Measurements from ENCODE around the gene CHMP1B.

CHMP1B gene, protein sequence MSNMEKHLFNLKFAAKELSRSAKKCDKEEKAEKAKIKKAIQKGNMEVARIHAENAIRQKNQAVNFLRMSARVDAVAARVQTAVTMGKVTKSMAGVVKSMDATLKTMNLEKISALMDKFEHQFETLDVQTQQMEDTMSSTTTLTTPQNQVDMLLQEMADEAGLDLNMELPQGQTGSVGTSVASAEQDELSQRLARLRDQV

DNA sequence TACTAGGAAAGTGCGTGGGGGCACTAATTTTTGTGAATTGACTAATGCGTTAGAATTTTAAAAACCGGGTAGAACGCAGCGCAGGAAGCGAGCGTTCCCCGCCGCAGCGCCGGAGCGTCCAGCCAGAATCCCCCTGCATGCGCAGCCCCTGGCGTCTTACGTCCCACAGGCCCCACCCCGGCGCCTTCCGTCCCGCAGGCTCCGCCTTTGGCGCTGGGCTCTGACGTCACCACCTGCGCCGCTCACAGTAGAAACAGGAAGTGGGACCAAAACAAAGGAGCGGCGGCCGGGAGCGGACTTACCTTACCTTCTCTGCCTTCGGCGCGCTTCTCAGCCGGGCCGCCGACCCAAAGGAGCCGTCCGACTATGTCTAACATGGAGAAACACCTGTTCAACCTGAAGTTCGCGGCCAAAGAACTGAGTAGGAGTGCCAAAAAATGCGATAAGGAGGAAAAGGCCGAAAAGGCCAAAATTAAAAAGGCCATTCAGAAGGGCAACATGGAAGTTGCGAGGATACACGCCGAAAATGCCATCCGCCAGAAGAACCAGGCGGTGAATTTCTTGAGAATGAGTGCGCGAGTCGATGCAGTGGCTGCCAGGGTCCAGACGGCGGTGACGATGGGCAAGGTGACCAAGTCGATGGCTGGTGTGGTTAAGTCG lies at the start of gene CHMP1B:
Gene CHMP1B (plus strand): TSS at position 268 of the 660 bp plus-strand sequence. CDS start 99 bp downstream, at position 367.
- peak; percentile 95 to 96 for DNase-seq (ENCODE audit: low read depth in 2 of 2)

DNA sequence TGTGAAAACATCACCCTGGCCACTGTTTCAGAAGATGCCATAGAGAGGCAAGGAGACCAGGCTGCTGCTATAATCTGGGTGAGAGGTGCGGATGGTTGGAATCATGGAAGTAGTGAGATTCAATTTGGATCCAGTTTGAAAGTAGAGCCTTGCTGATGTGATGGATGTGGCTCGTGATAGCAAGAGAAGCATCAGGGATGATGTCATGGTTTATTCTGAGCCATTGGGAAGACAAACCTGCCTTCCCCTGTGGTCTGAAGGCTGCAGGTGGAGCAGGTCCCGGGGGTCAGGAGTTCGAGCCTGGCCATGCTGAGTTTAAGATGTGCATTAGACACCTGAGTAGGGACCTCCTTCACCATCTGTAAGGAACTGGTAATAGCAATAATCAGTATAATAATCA lies 49.6 kb upstream of the CHMP1B start:
- no peak for DNase-seq (ENCODE audit: low read depth in 2 of 2)

DNA sequence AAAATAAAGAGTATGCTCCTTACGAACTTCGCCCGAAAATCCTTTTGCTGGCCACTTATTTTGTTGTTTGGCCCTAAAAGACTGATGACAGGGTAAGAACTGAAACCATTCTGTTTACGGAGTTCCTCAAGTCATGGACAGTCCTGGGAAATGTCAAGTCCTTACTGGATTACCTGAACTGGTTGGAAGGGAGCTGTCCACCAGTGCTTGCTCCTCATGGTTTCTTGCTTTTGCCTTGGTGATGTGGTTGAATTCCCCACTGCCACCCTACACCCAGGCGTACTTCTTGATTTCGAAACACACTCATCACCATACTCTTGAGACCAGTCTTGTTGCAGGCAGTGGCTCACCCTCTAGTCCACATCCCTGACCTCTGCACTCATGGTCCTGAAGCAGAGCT lies 49.1 kb upstream of the CHMP1B start:
- DNase-seq (ENCODE audit: low read depth in 2 of 2) = no peak

DNA sequence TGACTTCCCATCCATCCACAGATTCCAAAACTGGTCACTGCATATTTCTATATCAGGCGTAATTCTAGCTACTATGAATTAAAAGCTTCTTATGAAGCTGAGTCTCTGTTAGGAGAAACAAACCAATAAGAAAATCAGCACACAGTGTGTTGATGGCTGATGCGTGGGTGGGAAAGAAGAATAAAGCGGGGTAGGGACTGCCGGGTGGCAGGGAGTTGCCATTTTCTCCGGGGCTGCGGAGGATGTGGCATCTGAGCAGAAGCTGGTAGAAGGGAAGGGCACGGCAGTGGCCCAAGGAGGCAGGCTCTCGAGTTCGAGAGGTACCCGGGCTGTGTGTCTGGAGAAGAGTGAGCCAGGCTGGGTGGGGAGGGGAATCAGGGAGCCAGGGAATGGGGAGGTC lies 48.6 kb upstream of the CHMP1B start:
- no peak for DNase-seq (ENCODE audit: low read depth in 2 of 2)

DNA sequence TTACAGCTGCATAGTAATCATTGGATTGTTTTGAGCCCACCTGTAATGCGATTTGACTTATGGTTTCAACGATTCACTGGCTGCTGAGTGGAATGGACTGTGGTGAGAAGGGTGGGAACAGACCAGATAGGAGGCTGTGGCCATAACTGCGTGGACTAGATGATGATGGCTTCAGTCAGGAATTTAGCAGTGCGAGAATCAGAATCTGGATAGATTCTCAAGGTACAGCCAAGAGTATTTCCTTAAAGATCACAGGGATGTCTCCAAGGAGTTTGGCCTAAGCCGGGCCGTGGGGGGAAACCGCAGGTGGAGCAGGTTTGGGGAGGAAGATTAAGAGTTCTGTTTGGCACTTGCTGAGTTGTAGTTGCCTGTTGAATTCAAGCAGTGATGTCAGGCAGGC lies 44.0 kb upstream of the CHMP1B start:
- no peak for DNase-seq (ENCODE audit: low read depth in 2 of 2)

DNA sequence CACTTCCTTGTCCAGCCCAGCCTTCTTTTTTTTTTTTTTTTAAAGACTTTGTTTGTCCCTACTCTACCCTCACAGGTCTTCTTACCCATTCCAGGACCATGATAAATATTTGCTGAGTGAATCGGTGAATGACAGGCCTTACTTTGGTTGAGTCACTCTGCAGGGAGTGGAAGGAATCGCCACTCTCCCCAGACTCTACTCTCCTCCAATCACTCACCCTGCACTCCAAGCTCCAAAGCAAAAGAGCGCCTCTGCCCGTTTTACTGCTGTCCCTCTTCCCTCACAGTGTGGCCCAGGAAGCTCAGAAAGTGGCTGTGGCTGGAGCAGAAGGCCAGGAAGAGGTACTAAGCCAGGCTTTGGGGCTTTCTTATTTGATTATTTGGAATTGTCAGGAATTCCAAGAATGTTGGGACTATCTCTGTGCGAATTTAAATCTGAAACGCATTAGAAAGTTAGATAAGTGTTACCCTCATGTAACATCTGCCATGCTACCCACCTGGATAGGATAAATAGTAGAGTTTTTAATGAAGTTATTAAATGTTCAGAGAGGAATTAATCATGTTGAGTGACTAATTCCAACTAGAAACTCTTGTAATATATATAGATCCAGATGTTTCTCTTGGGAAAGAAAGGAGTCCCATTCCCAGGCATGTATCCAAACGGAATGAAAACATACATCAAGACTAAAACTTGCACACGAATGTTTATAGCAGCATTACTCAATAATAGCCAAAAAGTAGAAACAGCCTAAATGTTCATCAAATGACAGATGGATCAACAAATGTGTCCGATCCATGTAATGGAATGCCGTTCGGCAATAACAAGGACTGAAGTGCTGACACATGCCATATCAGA lies 43.0 kb upstream of the CHMP1B start:
- no peak for DNase-seq (ENCODE audit: low read depth in 2 of 2)

DNA sequence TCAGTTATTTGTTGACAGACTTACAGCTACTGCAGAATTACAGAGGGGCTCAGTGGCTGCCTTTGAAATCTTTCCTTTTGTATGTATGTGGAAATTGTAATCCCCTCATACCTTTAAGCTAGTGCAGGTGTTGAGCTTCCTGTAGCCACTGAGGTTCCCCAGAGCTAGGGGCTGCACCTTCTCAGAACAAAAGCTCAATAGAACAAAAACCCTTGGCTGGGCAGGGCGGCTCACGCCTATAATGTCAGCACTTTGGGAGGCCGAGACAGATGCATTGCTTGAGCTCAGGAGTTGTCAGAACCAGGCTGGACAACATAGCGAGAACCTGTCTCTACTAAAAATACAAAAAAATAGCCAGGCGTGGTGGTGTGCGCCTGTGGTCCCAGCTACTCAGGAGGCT lies 41.3 kb upstream of the CHMP1B start:
- DNase-seq (ENCODE audit: low read depth in 2 of 2) = no peak

DNA sequence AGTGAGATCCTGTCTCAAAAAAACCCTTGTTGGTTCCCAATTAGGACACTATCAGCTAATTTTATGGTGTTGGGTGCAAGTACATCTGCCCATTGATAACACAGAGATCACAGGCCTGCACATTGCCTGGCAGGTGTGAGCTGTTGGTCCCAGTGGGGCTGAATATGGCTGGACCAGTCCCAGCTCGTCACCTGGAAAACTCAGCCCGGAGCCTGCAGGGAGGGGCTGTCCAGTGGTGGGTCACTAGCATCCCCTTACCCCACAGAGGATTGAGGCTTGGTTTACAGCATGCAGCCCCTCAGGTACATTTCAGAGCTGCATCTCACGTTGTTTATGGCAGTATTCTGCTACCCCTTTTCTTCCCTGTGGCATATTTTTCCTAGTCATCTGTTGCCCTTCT lies 40.8 kb upstream of the CHMP1B start:
- no peak for DNase-seq (ENCODE audit: low read depth in 2 of 2)

DNA sequence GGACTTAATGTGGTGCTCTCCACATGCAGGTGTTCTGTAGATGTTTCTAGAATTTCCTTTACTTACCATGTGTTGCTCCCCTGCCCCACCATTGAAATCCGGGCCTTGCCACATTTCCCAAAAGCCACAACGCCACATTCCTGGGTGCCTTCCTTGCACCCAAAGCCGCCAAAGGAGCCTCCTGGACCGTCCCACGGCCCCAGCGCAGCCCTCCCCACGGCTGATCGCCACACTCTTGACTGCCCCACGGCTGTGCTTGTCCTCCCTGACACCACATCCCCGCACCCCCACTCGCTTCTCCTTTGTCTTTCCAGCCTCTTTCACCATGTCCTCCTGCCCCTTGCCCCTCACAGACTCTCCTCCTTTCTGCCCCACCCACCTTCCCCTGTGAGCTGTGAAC lies 40.2 kb upstream of the CHMP1B start:
- no peak for DNase-seq (ENCODE audit: low read depth in 2 of 2)

DNA sequence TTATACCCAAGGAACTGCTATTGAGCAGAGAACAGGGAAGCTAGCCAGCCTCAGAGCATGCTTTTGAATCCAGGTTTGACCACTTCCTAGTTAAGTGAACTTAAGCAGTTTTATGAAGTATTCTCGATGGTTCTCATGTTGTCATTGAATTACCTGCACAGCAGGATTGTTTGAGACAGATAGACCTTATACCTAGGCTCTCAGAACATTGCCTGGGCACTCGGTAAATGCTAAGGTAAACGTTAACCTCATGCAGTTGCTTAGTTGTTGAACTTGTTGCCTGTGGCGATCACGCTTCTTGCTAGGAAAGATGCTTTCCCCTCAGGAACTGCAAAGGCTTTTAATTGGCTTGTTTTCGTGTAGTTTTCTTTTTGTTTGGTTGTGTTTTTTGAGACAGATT lies 34.0 kb upstream of the CHMP1B start:
- DNase-seq (ENCODE audit: low read depth in 2 of 2) = no peak

DNA sequence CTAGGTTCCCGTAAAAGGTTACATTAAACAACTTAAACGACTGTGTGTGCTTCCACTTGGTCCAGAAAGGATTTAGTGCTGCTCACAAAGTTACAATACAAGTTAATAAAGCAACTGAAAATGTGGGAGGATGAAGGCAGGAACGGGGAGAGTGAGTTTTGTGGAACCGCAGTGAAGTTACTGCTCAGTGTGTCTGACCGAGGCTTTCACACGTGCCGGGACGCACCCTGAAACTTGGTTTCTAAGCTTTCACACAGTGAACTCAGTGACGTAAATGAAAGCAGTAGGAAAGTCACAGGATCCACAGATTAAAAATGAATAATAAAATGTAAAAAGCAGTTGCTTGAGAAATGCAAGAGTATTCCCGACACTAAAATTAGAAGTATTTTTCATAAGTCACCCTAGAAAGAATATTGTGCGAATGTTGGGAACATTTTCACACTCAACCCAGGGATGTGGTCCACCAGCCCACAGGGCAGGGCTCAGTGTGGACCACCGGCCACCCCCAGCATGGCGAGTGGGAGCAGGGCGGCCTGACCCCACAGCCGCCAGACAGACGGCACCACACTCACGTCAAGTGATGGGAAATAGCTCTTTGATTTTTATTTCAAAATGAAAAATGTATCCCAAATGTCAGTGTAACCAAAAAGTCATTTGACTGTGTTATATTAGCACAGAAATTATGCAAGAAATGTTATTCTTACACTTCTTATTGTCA lies 32.6 kb upstream of the CHMP1B start:
- DNase-seq (ENCODE audit: low read depth in 2 of 2) = no peak

DNA sequence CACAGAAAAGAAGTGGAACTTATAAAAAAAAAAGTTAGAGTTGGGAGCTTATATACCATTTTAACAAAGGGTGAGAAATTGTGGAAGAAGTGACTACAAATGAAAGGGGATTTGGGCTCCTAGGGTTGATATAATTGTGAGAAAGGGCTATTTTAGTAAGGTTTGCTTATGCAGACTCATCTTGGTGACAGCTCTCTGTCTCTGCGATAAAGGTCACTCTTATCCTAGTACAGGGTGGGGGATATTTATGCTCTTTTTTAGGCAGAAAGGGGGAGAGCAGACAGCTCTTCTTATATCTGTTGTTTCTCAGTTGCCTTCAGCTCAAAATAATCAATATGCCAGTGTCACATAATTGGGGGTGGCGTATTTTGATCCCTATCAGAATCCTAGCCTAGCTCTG lies 31.3 kb upstream of the CHMP1B start:
- no peak for DNase-seq (ENCODE audit: low read depth in 2 of 2)

DNA sequence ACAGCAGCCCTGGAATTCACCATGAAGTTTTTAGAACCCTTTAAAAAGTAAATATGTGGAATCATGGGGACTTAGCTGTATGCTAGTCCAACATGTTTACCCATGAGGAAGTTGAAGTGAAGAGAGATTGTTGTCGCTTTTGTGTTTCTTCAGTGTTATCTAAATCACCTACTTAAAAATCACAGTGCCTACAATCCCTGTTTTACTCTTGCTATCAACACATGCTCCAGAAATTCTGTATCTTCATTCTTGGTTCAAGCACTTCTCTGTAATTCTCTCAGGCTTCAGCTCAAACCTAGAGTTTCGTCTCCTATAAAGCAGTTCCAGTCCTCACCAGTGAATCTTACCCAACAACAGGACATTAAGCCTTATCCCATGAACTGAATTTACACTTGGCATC lies 30.5 kb upstream of the CHMP1B start:
- DNase-seq (ENCODE audit: low read depth in 2 of 2) = no peak

DNA sequence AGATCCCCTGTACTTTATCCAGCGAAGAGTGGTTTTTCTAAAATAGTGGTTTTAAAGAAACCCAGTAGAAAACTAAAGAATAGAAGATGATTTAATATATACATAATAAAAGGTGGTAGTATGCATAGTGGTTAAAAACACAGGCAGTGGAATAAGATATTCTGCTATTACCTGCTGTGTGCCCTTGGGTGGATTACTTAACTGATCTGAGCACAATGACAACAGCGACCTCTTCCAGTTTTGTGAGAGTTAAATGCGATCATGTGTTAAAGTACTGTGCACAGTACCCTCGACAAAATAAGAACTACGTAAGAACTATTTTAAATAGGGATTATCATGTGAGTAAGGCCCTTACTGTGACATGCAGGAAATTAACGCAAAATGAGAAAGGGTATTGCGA lies 30.0 kb upstream of the CHMP1B start:
- no peak for DNase-seq (ENCODE audit: low read depth in 2 of 2)

DNA sequence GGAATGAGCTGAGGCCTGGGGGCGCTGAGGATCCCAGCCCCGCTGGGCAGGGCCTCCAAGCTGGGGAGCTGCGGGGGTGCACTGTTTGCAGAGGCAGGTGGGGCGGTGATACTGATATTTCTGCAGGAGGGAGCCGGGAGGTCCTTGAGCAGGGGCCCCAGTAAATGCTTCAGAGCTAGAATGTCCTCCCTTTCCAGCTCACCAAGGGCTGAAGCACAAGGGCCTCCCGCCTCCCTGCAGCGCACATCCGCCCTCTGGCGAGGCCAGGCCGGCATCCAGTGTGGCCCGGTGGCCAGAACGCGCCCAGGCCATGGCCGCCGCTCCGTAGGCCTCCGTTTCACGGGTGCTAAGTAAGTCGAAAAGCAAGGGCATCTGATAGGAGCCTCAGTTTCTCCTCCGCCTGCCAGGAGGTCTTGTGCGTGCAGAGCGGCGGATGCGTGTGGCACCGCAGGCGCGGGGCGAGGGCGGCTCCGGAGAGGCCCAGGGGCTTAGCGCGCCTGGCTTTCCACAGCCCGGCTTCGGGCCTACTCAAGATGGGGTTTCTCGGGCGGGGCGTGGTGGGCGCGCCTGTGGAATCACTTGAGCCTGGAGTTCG lies 29.5 kb upstream of the CHMP1B start:
- no peak for DNase-seq (ENCODE audit: low read depth in 2 of 2)

DNA sequence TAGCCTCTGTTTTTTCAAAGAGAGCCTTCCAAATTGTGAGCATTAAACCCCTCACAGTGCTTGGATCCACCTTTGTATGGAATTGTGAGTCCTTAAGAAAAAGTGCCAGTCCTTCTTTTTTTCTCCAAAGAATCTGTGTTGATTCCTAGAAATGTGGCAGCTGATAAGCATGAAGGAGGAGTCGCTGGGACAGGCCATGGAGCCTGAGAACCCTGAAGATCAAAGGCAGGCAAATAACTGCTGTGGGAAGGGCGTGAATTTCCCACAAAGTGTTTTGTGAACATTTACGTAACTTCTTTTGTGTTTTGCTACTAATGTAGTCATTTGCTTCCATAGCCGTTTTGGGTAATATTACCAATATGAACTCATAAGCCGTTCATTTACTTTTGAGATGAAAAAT lies 27.7 kb upstream of the CHMP1B start:
- DNase-seq (ENCODE audit: low read depth in 2 of 2) = no peak

DNA sequence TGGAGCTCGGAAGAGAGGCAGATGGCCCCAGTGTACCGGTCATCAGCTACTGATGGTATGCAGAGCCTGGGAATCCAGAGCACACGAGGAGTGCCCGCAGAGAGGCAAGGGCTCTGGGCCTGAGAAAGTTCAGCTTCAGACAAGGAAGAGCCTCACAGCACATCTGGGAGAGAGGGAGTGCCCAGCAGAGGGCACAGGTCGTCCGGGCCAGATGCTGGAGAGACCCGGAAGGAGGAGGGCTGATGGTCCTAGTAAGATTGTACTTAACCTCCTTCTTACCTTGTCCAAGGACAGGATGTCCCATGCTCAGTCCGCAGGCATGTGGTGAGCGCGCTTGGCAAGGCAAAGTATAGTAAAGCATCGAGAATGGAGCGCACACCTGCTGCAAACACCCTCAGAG lies 24.4 kb upstream of the CHMP1B start:
- DNase-seq (ENCODE audit: low read depth in 2 of 2) = no peak

DNA sequence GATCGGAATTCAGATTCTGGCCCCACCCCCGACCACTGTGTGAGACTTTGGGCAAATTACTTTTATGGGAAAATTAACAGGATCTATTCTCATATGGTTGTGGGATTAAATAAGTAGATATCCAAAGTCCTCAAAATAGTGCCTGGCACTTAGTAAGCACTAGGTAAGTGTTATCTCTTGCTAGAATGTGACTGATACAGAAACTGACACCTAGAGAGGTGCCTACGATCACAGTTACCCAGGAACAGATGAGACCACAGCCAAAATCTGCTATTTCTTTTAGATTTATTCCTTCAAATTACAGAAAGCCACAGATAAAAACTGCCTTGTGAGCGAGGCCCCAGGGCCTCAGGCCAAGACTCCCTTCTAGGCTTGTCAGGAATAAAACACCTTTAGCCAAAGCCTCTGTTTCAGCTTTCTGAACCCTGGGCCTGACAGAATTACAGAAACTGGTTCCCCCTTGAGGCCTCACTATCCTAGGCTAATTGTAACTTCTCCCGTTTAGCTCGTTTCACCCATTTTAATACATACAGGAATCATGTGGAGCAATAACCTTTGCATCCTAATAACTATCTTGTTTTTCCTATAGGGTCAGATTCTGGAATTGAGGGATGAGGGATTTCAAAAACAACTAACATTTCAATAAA lies 22.3 kb upstream of the CHMP1B start:
- DNase-seq (ENCODE audit: low read depth in 2 of 2) = no peak

DNA sequence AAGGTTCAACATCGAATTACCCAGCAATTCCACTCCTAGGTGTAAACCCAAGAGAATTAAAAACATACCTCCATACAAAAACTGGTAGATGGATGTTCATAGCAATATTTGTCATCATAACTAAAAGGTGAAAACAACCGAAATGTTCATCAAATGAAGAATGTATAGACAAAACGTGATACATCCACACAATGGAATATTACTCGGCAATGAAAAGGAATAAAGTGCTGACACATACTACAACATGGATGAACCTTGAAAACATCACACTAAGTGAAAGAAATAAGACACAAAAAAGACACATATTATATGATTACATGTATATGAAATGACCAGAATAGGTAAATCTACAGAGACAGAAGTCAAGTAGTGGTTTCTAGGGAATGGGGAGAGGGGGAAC lies 20.6 kb upstream of the CHMP1B start:
- no peak for DNase-seq (ENCODE audit: low read depth in 2 of 2)

DNA sequence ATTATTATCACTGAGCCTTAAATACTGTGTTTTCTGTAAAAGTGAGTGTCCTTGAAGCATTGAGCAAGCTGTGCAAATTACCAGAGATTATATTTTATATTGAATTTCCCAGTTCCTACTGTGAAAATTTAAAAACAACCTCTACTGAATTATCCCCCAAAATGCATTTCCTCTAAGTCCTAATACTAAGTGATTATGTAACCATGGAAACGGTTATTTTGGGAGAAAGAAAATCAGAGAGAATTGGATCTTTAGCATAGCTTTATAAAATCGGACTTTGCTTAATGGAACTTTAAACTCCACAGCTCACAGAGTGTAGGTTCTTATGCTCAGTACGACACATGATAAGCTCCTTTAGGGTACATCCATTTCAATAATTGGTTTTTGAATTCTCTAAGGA lies 19.3 kb upstream of the CHMP1B start:
- DNase-seq (ENCODE audit: low read depth in 2 of 2) = no peak

DNA sequence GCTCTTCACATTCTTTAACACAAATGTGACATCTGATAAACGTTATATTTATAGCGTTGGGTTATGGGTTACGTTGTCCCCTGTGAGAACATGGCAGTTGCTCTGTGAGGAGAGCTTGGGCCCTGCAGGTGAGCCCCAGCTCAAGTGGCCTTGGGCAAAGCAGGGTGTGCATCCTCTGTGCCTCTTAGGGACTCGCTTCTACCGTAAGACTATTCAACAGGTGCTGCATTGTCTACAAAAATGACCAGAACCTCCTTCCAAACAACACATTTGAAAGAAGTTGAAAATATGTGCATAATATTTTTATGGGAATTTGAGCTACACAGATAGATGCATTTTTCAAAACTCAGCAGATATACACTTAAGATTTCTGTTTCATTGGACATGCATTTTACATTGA lies 16.4 kb upstream of the CHMP1B start:
- DNase-seq (ENCODE audit: low read depth in 2 of 2) = no peak

DNA sequence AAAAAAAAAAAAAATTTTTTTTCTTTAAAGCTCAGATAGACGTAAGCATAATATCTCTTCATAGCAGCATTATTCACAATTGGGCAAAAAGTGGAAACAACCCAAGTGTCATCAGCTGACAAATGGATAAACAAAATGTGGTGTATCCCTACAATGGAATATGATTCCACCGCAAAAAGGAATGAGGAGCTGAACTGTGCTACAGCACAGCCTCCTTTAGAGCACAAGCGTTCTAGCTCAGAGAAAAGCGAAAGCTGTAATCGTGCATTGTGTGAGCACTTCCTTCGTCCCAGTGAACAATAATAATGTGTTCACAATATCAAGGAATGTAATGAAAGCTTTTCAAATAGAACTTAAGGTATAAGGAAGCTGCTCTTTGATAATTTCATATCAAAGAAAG lies 11.7 kb upstream of the CHMP1B start:
- DNase-seq (ENCODE audit: low read depth in 2 of 2) = no peak
